K562 (cell line): ENCODE measurements around the gene ABI3BP. TPM values are rescaled to one million over a fixed set of nuclear protein-coding genes. Genes with fewer than 3 reads are reported as not detected.

Source experiments
- HNRNPUL1 ChIP-seq: fragments of 200-400 bp; formaldehyde crosslinking; IDR thresholded peaks from 2 replicates; pipeline ENCODE4 v1.6.1; 2017; ENCODE audit warnings: low read length
- JUND ChIP-seq, 2 experiments: IDR thresholded peaks; 2 replicates in 1 of 2; 3 replicates in 1 of 2; pipeline ENCODE4 v1.6.1; 2011; ENCODE audit warnings: borderline replicate concordance in 2 of 2, low read depth in 2 of 2, low read length in 2 of 2, improper control_type of control experiment in 1 of 2, missing biosample characterization in 1 of 2, missing genetic modification characterization in 1 of 2, missing genetic modification reagents in 1 of 2
- PCBP2 ChIP-seq: fragments of 200-400 bp; formaldehyde crosslinking; IDR thresholded peaks from 2 replicates; pipeline ENCODE4 v1.6.1; 2018; ENCODE audit warnings: low read length, low read depth, mild to moderate bottlenecking, moderate library complexity; ENCODE audit not compliant: poor library complexity, severe bottlenecking
- SOX6 ChIP-seq: fragments of 450-650 bp; IDR thresholded peaks from 2 replicates; pipeline ENCODE4 v1.6.1; 2014; ENCODE audit warnings: mild to moderate bottlenecking
- TSC22D4 ChIP-seq: fragments of 450-650 bp; IDR thresholded peaks from 2 replicates; pipeline ENCODE4 v1.6.1; 2016; ENCODE audit warnings: missing genetic modification characterization, missing biosample characterization, control low read depth
- ZFP91 ChIP-seq: sonication (generic); formaldehyde crosslinking; IDR thresholded peaks from 2 replicates; pipeline ENCODE4 v1.8.0; 2022; ENCODE audit warnings: mild to moderate bottlenecking, missing genetic modification reagents
- ZNF174 ChIP-seq: fragments of 250-450 bp; sonication (Bioruptor Pico); IDR thresholded peaks from 2 replicates; pipeline ENCODE4 v1.4.0; 2020; ENCODE audit warnings: mild to moderate bottlenecking
- ZNF512 ChIP-seq: IDR thresholded peaks from 2 replicates; pipeline ENCODE4 v1.6.1; 2016; ENCODE audit warnings: missing genetic modification characterization, missing compliant biosample characterization
- ZNF586 ChIP-seq: fragments of 450-650 bp; formaldehyde crosslinking; conservative IDR thresholded peaks from 2 replicates; pipeline ENCODE4 v1.4.0; 2020; ENCODE audit warnings: mild to moderate bottlenecking, moderate library complexity
- ZNF592 ChIP-seq: fragments of 450-650 bp; IDR thresholded peaks from 2 replicates; pipeline ENCODE4 v1.6.1; 2017; ENCODE audit warnings: antibody characterized with exemption, mild to moderate bottlenecking
- ZNF75A ChIP-seq: fragments of 450-650 bp; formaldehyde crosslinking; IDR thresholded peaks from 2 replicates; pipeline ENCODE4 v1.4.0; 2020; ENCODE audit warnings: mild to moderate bottlenecking
- ZSCAN29 ChIP-seq: fragments of 450-650 bp; IDR thresholded peaks from 2 replicates; pipeline ENCODE4 v1.6.1; 2017
- polyA plus RNA-seq, 8 experiments: library from polyadenylated mRNA; depleted of rRNA in 4 of 8; stranded (reverse) in 5 of 8; unstranded in 3 of 8; fragments of >200 nt; fragmentation: Nextera tagmentation in 2 of 8; fragmentation: Illumina TruSeq in 1 of 8; extraction: Ambion mirVana in 2 of 8; extraction: Trizol in 1 of 8; gene quantifications; 2 replicates each; pipeline versions ENCODE4 v1.2.1 to v1.2.3, GENCODE V29; 2011 to 2014; ENCODE audit warnings: inconsistent platforms in 1 of 8, missing spikeins in 1 of 8
- total RNA-seq, 7 experiments: library from RNA; depleted of rRNA in 6 of 7; stranded (reverse); fragments of >200 nt in 6 of 7; fragmentation: Illumina TruSeq in 2 of 7; extraction: Trizol in 2 of 7; gene quantifications; 2 replicates each; pipeline versions ENCODE4 v1.2.1 to v1.2.3, GENCODE V29; 2011 to 2021; ENCODE audit warnings: low replicate concordance in 1 of 7

The ABI3BP gene
- total and polyA plus RNA-seq, 9 of the 15 experiments (the other 6 are each of a cell fraction or from before 2014, with no cell fraction given): 0.01 to 0.24 (median 0.06) TPM; not detected in 5

GRCh38 chr3:100970477-100970990 lies 22.7 kb downstream of the ABI3BP start (continued):
- TF ChIP-seq ZNF592: no peak
- TF ChIP-seq TSC22D4: no peak
- TF ChIP-seq PCBP2: no peak
- TF ChIP-seq HNRNPUL1: no peak
- TF ChIP-seq ZNF75A (CRISPR knock-in tag): no peak
- TF ChIP-seq ZNF512: no peak
- TF ChIP-seq SOX6: no peak
- no peak for TF ChIP-seq ZNF586
- no peak for TF ChIP-seq ZFP91 (CRISPR knock-in tag)
- TF ChIP-seq ZNF174: no peak
- TF ChIP-seq ZSCAN29: no peak
- TF ChIP-seq JUND (IDR thresholded peaks at IDR 0.05; ENCODE audit: borderline replicate concordance, low read depth, low read length): no peak
- TF ChIP-seq JUND (tag; IDR thresholded peaks at IDR 0.05; ENCODE audit: borderline replicate concordance, low read depth, low read length): no peak
